ENCODE data around the gene XPR1. TPM values are rescaled to one million over a fixed set of nuclear protein-coding genes. Genes with fewer than 3 reads are reported as not detected.

Gene XPR1
- total RNA-seq, 1 experiment from 2014 or later, result 16.8 TPM

GRCh38 chr1:180734366-180734765 lies 102.5 kb downstream of the XPR1 start:
- no TSS peak for BruUV-seq (replicated peaks)
- DNase-seq, result no peak
- no peak overlapping the region for H3K4me2 ChIP-seq
- no peak overlapping the region for H3K27ac ChIP-seq
- no peaks in the 10 kb centered on the region for H3K27me3 ChIP-seq (ENCODE audit: insufficient read depth, low read depth)
- no peaks in the 10 kb centered on the region for H3K79me2 ChIP-seq (ENCODE audit: low read depth)
- H3K4me1 ChIP-seq (replicated peaks; ENCODE audit: insufficient read depth), result no peaks in the 10 kb centered on the region
- H4K20me1 ChIP-seq (ENCODE audit: insufficient read depth), result no peaks in the 10 kb centered on the region
- no peak for TF ChIP-seq CTCF (conservative IDR thresholded peaks at IDR 0.05)
- no peak for TF ChIP-seq EZH2 (IDR thresholded peaks at IDR 0.05; ENCODE audit: low read depth)
- POLR2A ChIA-PET (ENCODE audit: unreplicated experiment), result no interaction called here
- no peaks in the 10 kb centered on the region for H3K36me3 ChIP-seq (ENCODE audit: low read depth)
- H2AFZ ChIP-seq, result no peak overlapping the region
- H3F3A ChIP-seq (ENCODE audit: insufficient read depth, low read depth), result no peaks in the 10 kb centered on the region
- intact Hi-C loops (cut with micrococcal nuclease; ENCODE audit: unreplicated experiment), result no loop called here
- H3K4me3 ChIP-seq, result no peak overlapping the region
- H3K9me3 ChIP-seq (ENCODE audit: insufficient read depth, low read depth), result 0 out of 2 replicates have a peak, but pooled peaks cover 5% of the 10 kb centered on the region
- CTCF ChIA-PET, result no interaction called here
- no peaks in the 10 kb centered on the region for H3K9me2 ChIP-seq (ENCODE audit: insufficient read depth)

GRCh38 chr1:180742663-180743062 lies 110.8 kb downstream of the XPR1 start:
- no TSS peak for BruUV-seq (replicated peaks)
- no peaks in the 10 kb centered on the region for H3K27me3 ChIP-seq (ENCODE audit: insufficient read depth, low read depth)
- no peaks in the 10 kb centered on the region for H3K4me1 ChIP-seq (replicated peaks; ENCODE audit: insufficient read depth)
- H3K4me2 ChIP-seq, result no peak overlapping the region
- no peaks in the 10 kb centered on the region for H4K20me1 ChIP-seq (ENCODE audit: insufficient read depth)
- no peak overlapping the region for H3K27ac ChIP-seq
- no peaks in the 10 kb centered on the region for H3K36me3 ChIP-seq (ENCODE audit: low read depth)
- intact Hi-C loops (cut with micrococcal nuclease; ENCODE audit: unreplicated experiment), result no loop called here
- ChIA-PET POLR2A (ENCODE audit: unreplicated experiment) (no interaction called here), CTCF (no interaction called here)
- no peaks in the 10 kb centered on the region; the same call in 1 of the 2 replicates for H3K9me3 ChIP-seq (ENCODE audit: insufficient read depth, low read depth)
- DNase-seq, result no peak
- TF ChIP-seq CTCF (conservative IDR thresholded peaks at IDR 0.05) (no peak), EZH2 (IDR thresholded peaks at IDR 0.05; ENCODE audit: low read depth) (no peak)
- no peak overlapping the region for H2AFZ ChIP-seq
- H3K9me2 ChIP-seq (ENCODE audit: insufficient read depth), result no peaks in the 10 kb centered on the region; the same call in 1 of the 2 replicates
- no peaks in the 10 kb centered on the region for H3K79me2 ChIP-seq (ENCODE audit: low read depth)
- H3K4me3 ChIP-seq, result no peak overlapping the region
- H3F3A ChIP-seq (ENCODE audit: insufficient read depth, low read depth), result no peaks in the 10 kb centered on the region

- no peaks in the 10 kb centered on the region; the same call in 1 of the 2 replicates for H3K9me3 ChIP-seq (ENCODE audit: insufficient read depth, low read depth)
- H2AFZ ChIP-seq, result no peak overlapping the region
- no peak overlapping the region for H3K27ac ChIP-seq
- H4K20me1 ChIP-seq (ENCODE audit: insufficient read depth), result no peaks in the 10 kb centered on the region
- H3K36me3 ChIP-seq (ENCODE audit: low read depth), result no peaks in the 10 kb centered on the region
- no TSS peak for BruUV-seq (replicated peaks)
- no peak overlapping the region for H3K4me3 ChIP-seq
- H3K79me2 ChIP-seq (ENCODE audit: low read depth), result no peaks in the 10 kb centered on the region
- intact Hi-C loops (cut with micrococcal nuclease; ENCODE audit: unreplicated experiment), result no loop called here
- no peaks in the 10 kb centered on the region for H3K27me3 ChIP-seq (ENCODE audit: insufficient read depth, low read depth)
- no peaks in the 10 kb centered on the region for H3K4me1 ChIP-seq (replicated peaks; ENCODE audit: insufficient read depth)
- ChIA-PET CTCF (no interaction called here), POLR2A (ENCODE audit: unreplicated experiment) (no interaction called here)
- DNase-seq, result no peak
- H3K4me2 ChIP-seq, result no peak overlapping the region
- no peaks in the 10 kb centered on the region for H3F3A ChIP-seq (ENCODE audit: insufficient read depth, low read depth)
- no peaks in the 10 kb centered on the region; the same call in 1 of the 2 replicates for H3K9me2 ChIP-seq (ENCODE audit: insufficient read depth)
- TF ChIP-seq CTCF (conservative IDR thresholded peaks at IDR 0.05) (no peak), EZH2 (IDR thresholded peaks at IDR 0.05; ENCODE audit: low read depth) (no peak)
Observed at GRCh38 chr1:180743868-180744267, 112.0 kb downstream of the XPR1 start.

All from PC-9 (cell line).